ENCODE results near the gene CACNB1. TPM values are rescaled to one million over a fixed set of nuclear protein-coding genes. Genes with fewer than 3 reads are reported as not detected.

The CACNB1 gene
- total RNA-seq, 1 donor from 2014 or later, result 20.4 TPM

DNA sequence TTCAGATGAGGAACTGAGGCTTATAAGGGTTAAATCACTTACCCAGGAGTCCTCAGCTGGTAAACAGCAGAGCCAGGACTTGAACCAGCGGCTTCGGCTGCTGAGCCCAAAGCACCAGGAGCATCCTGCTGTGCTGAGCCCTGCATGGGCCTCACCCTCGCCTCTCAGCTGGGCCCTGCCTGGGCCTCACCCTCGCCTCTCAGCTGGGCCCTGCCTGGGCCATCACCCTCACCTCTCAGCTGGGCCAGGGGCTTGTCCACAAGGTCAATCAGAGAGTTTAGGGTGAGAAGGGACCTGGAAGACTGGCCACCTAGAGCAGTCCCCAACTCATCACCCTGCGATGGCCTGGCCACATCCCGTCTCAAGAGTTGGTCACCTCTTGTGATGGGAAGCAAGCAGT is 24.1 kb upstream of the CACNB1 start:
- H3K4me3 Mint-ChIP-seq, result no peak overlapping the region
- intact Hi-C loops (cut with micrococcal nuclease), result no loop called here
- no peaks in the 10 kb centered on the region for H3K36me3 Mint-ChIP-seq (ENCODE audit: low read depth)
- no peak for DNase-seq
- no peaks in the 10 kb centered on the region for H3K9me3 Mint-ChIP-seq
- peaks cover 4% of the 10 kb centered on the region for H3K4me1 Mint-ChIP-seq
- H3K27me3 Mint-ChIP-seq, result peaks cover 40% of the 10 kb centered on the region
- no peak overlapping the region for H3K27ac Mint-ChIP-seq

DNA sequence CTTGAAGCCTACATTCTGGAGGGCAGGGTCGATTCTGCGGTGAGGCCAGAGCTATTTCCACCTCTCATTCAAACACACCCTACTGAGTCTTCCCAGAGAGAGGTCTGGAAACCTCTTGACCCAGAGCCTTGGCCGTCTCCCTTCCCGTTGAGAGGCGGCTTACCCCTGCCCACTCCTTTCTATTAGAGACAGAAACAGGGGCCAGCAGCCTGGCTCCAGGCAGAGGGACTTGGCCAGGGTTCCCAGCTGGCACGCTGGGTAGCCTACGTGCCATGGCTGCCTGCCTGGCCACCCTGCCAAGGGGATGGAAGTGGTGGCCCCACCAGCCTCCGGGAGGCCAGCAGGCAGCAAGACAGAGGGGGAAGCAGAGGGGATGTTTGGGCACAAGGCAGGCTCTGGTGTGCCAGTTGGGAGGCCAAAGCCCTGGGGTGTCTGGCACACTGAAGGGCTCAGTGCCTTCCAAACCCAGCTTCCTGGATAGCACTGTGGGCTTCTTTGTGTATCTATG is 22.2 kb upstream of the CACNB1 start:
- H3K9me3 Mint-ChIP-seq, result no peaks in the 10 kb centered on the region

DNA sequence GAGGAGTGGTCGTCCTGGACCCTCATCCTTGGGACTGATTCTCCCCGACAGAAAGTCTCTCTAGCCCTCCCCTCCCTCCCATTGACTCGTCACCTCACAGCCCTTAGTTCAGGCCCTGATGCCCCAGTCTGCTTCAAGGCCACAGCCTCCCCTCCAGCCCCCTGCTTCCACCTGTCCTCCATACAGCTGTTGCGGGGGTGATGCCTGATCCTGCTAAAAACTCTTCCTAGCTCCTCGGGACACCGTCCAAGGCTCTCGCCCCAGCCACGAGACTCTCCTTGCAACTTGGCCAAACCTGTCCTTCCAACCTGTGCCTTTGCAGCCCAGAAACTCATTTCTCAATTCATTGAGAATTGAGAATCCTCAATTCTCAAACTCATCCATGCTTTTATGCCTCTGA is 21.4 kb upstream of the CACNB1 start:
- no peak for DNase-seq
- no peaks in the 10 kb centered on the region for H3K36me3 Mint-ChIP-seq (ENCODE audit: low read depth)
- no peak overlapping the region for H3K4me3 Mint-ChIP-seq
- peaks cover 32% of the 10 kb centered on the region for H3K27me3 Mint-ChIP-seq
- no peaks in the 10 kb centered on the region for H3K9me3 Mint-ChIP-seq
- intact Hi-C loops (cut with micrococcal nuclease), result no loop called here
- H3K27ac Mint-ChIP-seq, result no peak overlapping the region
- no peaks in the 10 kb centered on the region for H3K4me1 Mint-ChIP-seq

More for the DNA sequence above, 22.2 kb upstream of the CACNB1 start:
- no peak overlapping the region for H3K4me3 Mint-ChIP-seq
- no peak overlapping the region for H3K27ac Mint-ChIP-seq
- H3K36me3 Mint-ChIP-seq (ENCODE audit: low read depth), result no peaks in the 10 kb centered on the region
- H3K27me3 Mint-ChIP-seq, result peaks cover 36% of the 10 kb centered on the region
- no peaks in the 10 kb centered on the region for H3K4me1 Mint-ChIP-seq
- DNase-seq, result no peak
- intact Hi-C loops (cut with micrococcal nuclease), result no loop called here

DNA sequence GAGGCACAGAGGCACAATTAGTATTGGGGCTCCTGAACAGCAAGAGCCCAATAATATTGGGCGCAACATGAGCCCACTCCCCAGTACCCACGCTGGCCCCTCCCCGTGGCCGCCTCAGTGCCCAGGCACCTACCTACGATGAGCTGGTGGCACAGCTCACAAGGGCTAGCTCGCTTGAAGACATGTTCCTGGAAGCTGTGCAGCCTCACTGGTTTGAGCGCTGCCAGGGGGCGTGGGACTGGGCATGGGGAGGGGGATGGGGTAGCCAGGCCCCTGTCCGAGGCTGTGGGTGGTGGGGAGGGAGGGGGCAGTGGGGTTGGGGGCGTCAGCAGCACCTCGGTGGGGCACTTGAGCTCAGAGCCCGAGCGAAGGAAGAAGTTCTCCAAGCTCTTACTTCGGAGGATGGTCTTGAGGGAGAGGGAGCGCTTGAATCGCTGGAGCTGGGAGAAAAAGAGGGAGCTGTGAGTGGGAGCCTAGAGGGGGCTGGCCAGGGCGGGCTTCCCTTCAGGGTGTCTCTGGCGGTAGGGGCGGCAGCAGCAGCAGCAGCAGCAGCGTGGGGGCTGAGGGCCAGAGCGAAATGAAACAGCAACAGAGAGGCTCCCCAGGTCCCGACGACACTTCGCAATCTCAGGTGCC is 20.4 kb upstream of the CACNB1 start:
- intact Hi-C loops (cut with micrococcal nuclease), result no loop called here
- Mint-ChIP-seq H3K4me3 (no peak overlapping the region), H3K27ac (no peak overlapping the region), H3K9me3 (no peaks in the 10 kb centered on the region), H3K36me3 (ENCODE audit: low read depth) (no peaks in the 10 kb centered on the region), H3K4me1 (no peaks in the 10 kb centered on the region), H3K27me3 (peaks cover 24% of the 10 kb centered on the region)
- no peak for DNase-seq

DNA sequence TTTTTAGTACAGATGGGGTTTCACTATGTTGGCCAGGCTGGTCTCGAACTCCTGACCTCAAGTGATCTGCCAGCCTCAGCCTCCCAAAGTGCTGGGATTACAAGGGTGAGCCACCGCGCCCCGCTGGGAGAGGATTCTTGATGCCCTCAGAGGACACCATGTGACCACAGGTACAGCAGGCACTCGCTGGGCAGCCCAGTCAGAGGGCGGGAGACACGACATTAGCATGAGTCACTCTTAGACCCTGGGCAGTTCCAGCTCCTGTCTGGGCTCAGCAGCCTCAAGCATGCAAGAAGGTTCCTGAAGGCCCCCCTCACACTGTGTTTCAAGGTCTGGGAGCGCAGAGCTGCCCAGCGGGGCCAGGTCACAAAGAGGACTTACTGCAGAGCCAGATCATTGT is 16.4 kb upstream of the CACNB1 start:
- peaks cover 27% of the 10 kb centered on the region for H3K27me3 Mint-ChIP-seq
- intact Hi-C loops (cut with micrococcal nuclease), result no loop called here
- no peaks in the 10 kb centered on the region for H3K36me3 Mint-ChIP-seq (ENCODE audit: low read depth)

DNA sequence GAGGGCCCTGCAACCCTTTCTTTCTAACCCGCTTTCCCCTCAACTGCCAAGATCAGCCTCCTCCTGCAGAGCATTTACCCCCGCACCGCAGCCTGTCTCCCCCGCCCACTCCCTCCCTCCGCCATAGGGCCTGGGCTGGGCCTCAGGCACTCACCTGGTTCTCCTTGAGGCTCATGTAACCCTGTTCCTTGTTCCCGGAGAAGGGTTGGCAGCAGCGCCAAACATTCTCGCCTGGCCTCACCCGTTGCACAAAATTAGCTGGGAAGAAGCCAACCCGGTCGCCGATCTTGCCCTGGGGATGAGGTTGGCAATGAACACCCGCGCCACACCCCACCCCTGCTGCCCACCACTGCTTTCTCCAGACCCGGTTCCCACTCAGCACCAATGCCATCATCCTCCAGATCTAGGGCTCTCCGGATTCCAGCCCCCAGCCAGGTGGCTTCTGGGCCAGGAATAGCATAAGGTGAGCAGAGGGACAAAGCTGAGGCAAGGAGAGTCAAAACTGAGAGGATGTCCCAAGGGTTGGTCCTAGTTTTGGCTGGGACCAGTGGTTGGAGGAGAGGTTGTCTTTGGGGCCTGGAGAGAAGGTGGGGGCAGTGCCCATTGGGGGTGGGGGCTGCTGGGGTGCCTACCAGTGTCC is 15.5 kb upstream of the CACNB1 start:
- Mint-ChIP-seq H3K27me3 (peaks cover 27% of the 10 kb centered on the region), H3K36me3 (ENCODE audit: low read depth) (no peaks in the 10 kb centered on the region), H3K9me3 (no peaks in the 10 kb centered on the region), H3K4me3 (no peak overlapping the region), H3K4me1 (peaks cover 11% of the 10 kb centered on the region), H3K27ac (no peak overlapping the region)
- DNase-seq, result no peak
- intact Hi-C loops (cut with micrococcal nuclease), result no loop called here

More for the DNA sequence above, 16.4 kb upstream of the CACNB1 start:
- Mint-ChIP-seq H3K4me1 (peaks cover 8% of the 10 kb centered on the region), H3K9me3 (no peaks in the 10 kb centered on the region), H3K4me3 (no peak overlapping the region), H3K27ac (no peak overlapping the region)
- DNase-seq, result no peak

DNA sequence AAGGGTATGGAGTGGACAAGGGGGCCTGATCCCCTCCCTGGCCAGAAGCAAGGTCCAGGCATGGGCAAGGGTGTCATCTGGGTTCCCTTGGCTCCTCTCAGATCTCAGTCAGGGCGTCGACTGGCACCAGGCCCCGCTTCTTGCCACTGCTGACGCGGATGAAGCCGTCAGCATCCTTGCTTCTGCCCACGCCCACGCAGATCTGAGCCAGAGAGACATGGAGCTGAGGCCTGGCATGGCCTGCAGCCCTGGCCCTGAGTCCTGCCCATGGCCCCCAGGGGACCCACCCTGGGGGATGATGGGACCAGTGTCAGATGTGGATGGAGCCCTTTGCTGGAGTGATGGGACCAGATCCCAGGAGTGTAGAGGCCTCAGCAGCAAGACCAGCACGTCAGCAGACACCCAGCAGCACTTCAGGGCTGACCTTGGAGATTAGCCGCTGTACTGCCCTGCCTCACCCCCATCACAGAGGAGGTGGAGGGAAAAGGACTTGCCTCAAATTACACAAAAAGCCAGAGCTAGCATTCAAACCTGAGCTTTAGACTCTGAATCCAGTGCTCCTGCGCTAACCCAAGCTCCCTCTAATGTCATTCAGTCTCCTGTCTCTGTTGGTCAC is 14.8 kb upstream of the CACNB1 start:
- Mint-ChIP-seq H3K9me3 (no peaks in the 10 kb centered on the region), H3K4me1 (peaks cover 12% of the 10 kb centered on the region), H3K4me3 (no peak overlapping the region), H3K27me3 (peaks cover 26% of the 10 kb centered on the region), H3K27ac (no peak overlapping the region), H3K36me3 (ENCODE audit: low read depth) (no peaks in the 10 kb centered on the region)
- no peak for DNase-seq
- intact Hi-C loops (cut with micrococcal nuclease), result no loop called here

DNA sequence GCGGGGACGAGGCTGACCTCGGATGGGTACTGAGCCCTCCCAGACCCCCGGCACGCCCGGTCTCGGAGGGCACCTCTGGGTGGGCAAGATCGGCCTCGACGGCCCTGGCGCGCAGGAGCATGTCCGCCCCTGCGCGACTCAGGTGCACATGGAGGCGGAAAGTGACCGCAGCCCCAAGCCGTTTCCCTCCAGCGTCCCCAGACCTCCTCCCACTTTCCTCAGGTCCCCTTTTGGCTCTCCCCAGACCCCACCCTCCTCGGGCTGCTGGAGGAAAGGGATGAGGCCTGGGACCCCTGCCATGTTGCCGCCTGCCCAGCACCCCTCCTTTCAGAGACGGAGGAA is 12.6 kb upstream of the CACNB1 start:
- peak overlapping the region; percentile 61 for H3K27ac Mint-ChIP-seq
- peaks cover 18% of the 10 kb centered on the region for H3K4me1 Mint-ChIP-seq
- H3K27me3 Mint-ChIP-seq, result peaks cover 14% of the 10 kb centered on the region
- peaks cover 2% of the 10 kb centered on the region for H3K36me3 Mint-ChIP-seq (ENCODE audit: low read depth)
- intact Hi-C loops (cut with micrococcal nuclease), result no loop called here
- peak overlapping the region; percentile 68 for H3K4me3 Mint-ChIP-seq
- DNase-seq, result no peak
- no peaks in the 10 kb centered on the region for H3K9me3 Mint-ChIP-seq

DNA sequence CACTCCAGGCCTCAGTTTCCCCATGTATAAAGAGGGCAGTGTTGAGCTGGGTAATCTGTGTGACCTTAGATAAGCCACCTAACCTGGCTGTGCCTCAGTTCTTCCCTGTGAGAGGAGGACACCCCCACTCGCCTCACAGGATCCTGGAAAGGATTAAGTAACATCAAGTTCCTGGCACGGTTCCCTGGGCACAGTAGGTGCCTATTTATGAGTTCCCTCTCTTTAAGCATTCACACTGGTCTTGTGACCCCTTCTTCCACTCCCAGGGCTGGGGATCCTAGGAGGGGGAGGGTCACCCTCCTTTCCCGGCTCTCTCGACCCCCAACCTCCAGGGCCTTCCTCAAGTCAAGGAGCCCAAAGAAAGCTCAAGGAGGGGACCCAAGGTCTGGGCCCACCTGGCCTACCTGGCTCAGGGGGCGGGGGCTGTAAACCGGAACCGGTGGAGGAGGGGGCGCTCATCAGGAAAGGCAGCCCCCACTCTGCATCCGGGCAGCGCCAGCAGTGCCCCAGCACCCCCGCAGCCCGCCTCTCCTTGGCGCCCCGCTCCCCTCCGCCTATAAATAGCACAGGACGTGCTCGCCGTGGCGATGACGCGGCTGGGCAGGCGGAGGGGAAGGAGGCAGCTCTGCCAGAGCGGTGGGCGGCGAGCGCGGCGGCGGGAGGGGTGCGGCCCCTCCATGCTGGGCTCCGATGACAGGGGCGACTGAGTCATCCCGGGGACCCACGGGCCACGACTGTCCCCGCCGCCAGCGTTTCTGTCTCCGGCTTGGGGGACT is 12.0 kb upstream of the CACNB1 start:
- Mint-ChIP-seq H3K36me3 (ENCODE audit: low read depth) (peaks cover 7% of the 10 kb centered on the region), H3K9me3 (no peaks in the 10 kb centered on the region), H3K4me3 (peak overlapping the region; percentile 68), H3K27ac (peak overlapping the region; percentile 61), H3K27me3 (peaks cover 13% of the 10 kb centered on the region), H3K4me1 (peaks cover 20% of the 10 kb centered on the region)
- DNase-seq, result peak; percentile 88
- intact Hi-C loops (cut with micrococcal nuclease), result loop anchor here (5.0 to 10.0 kb wide), 2 partner anchors 195 to 253 kb away; partner anchors contain the start of genes CDK12 and FBXL20

DNA sequence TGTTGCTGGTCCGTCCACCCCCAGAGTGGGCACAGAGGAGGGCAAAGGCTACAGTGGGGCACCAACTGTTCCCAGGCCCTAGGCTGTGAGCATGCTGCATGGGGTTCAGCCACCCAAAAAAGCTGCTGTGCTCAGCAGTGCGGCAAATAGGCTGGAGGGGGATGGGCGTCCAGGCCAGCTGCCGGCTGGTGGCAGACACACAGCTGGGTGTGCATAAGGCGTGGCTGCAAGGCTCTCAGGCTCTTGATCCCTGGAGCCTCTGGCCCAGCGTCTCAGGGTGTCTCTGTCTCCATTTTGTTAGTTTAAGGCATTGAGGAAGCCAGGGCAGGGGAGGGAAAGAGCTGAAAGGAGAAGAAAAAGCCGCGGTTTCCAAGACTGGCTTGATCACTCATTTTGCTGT is 11.4 kb upstream of the CACNB1 start:
- no peaks in the 10 kb centered on the region for H3K9me3 Mint-ChIP-seq
- no peak for DNase-seq
- H3K4me1 Mint-ChIP-seq, result peaks cover 22% of the 10 kb centered on the region
- H3K4me3 Mint-ChIP-seq, result peak overlapping the region; percentile 35
- no peak overlapping the region for H3K27ac Mint-ChIP-seq
- H3K27me3 Mint-ChIP-seq, result peaks cover 13% of the 10 kb centered on the region
- intact Hi-C loops (cut with micrococcal nuclease), result loop anchor here (5.0 to 10.0 kb wide), 2 partner anchors 196 to 253 kb away; partner anchors contain the start of genes CDK12 and FBXL20
- H3K36me3 Mint-ChIP-seq (ENCODE audit: low read depth), result peaks cover 12% of the 10 kb centered on the region

DNA sequence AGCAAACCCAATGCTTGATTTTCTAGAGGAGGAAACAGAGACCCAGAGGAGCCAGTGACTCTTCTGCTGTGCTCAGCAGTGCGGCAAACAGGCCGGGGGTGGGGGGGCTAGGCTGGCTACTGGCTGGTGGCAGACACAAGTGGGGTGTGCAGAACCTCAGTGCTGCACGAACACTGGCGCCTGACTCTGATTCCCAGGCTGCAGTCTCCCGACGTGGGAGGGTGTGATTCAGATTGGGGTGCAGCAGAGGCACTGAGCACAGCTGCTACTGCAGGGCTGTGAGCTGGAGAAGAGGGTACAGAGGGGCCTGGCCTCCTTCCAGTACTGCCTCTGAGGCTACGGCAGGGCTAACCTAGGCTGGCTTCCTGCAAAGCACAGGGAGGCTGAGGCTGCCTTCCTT is 10.7 kb upstream of the CACNB1 start:
- Mint-ChIP-seq H3K27me3 (peaks cover 13% of the 10 kb centered on the region), H3K4me1 (peaks cover 22% of the 10 kb centered on the region), H3K9me3 (no peaks in the 10 kb centered on the region), H3K4me3 (no peak overlapping the region), H3K36me3 (ENCODE audit: low read depth) (peaks cover 19% of the 10 kb centered on the region), H3K27ac (no peak overlapping the region)
- intact Hi-C loops (cut with micrococcal nuclease), result loop anchor here (5.0 to 10.0 kb wide), 2 partner anchors 197 to 254 kb away; partner anchors contain the start of genes CDK12 and FBXL20
- DNase-seq, result no peak

DNA sequence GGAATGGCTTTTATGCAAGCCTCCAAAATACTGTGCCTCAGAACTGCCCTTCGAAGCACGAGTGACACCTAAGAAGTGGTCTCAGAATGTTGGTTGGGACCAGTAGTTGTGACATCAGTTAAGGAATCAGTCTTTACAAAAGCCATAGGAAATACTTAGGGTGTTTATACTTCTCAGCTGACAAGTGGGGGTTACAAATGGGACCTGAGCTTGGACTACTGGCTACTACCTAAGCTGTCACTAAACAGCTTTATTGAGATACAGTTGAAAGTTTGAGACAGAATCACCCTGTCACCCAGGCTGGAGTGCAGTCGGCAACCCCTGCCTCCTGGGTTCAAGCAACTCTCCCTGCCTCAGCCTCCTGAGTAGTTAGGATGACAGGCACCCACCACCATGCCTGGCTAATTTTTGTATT is 7.7 kb upstream of the CACNB1 start:
- peaks cover under 1% of the 10 kb centered on the region for H3K27me3 Mint-ChIP-seq
- peaks cover 47% of the 10 kb centered on the region for H3K36me3 Mint-ChIP-seq (ENCODE audit: low read depth)
- intact Hi-C loops (cut with micrococcal nuclease), result loop anchor here (5.0 to 10.0 kb wide), 2 partner anchors 200 to 257 kb away; partner anchors contain the start of genes CDK12 and FBXL20
- H3K27ac Mint-ChIP-seq, result peak overlapping the region; percentile 28
- H3K4me3 Mint-ChIP-seq, result no peak overlapping the region
- no peaks in the 10 kb centered on the region for H3K9me3 Mint-ChIP-seq
- H3K4me1 Mint-ChIP-seq, result peaks cover 39% of the 10 kb centered on the region
- no peak for DNase-seq

DNA sequence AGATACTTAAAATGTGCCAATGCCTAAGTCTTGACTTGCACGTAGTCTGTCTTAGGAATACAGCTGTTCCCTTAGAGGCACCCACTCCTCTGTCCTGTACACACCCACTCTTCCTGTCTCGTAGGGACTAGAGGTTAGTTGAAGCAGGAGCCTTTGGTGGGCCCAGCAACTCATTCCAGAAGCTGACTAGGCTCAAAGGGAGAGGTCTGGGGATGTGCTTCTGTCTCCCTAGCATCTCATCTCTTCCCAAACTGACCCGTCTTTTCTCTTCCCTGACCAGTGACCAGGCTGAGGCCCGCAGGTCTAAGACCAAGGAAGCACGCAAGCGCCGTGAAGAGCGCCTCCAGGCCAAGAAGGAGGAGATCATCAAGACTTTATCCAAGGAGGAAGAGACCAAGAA is 6.8 kb upstream of the CACNB1 start:
- H3K4me3 Mint-ChIP-seq, result no peak overlapping the region
- peaks cover 51% of the 10 kb centered on the region for H3K36me3 Mint-ChIP-seq (ENCODE audit: low read depth)
- DNase-seq, result no peak
- peaks cover 42% of the 10 kb centered on the region for H3K4me1 Mint-ChIP-seq
- no peak overlapping the region for H3K27ac Mint-ChIP-seq
- no peaks in the 10 kb centered on the region for H3K27me3 Mint-ChIP-seq
- intact Hi-C loops (cut with micrococcal nuclease), result loop anchor here (10.0 kb wide), 1 partner anchor 201 kb away; the partner anchor contains the start of gene FBXL20
- H3K9me3 Mint-ChIP-seq, result no peaks in the 10 kb centered on the region

Data from activated CD4-positive, alpha-beta T cell treated with anti-CD3 and anti-CD28 coated beads, Interleukin-2, amount 10 ng/mL, durations not matched to agents 24 days and 14 days (primary cell).